Stimulated activated CD8-positive, alpha-beta memory T cell treated with anti-CD3 and anti-CD28 coated beads, Interleukin-4, amount 100 ng/mL, for 1 hour (primary cell): ENCODE data around the gene ACOD1.
"Not testable (repeated sequence)": the region's sequence is repeated elsewhere in the genome, so short reads cannot be mapped to it uniquely, and the experiment has no call there.

Experiments used
- DNase-seq, 2 donors: peaks; one replicate each; pipeline ENCODE4 v3.0.0-alpha.2; 2020; ENCODE audit warnings: low read depth in 2 of 2, low spot score in 1 of 2

Gene ACOD1

DNA sequence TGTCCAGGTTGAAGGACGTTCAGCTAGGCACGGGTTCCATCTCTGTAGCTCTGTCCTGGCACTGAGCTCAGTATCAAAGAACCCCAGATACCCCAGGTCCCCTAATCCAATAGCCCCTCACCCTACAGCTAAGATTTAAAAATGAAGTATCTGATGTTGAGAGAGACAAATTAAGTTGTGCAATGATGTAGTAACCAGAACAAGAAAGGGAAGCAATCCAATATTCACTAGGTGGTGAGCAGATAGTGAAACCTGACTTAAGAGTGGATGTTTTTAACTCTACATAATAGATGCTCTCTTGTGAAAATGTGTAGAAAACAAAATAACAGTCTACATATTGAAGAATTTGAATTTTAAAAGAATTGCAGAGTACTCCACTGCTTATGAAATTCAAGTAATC, 1.8 kb downstream of the ACOD1 start:
- DNase-seq, result no peak

DNA sequence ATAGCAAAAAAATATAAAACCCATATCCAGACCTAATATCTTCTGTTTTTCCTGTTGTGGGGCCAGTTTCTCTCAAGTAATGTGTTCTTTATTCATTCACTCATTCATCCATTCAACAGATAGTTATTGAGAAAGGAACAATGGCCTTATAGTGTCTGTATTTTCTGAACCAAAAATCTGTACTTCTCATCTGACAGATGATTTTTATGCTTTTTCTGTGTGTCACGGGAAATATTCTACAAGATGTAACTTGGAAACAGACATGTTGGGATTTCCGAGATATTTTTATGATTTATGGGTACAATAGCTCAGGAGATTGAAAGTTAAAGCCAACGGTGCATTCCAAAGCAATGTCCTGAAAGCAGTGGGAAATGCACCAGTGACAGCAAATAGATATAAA, 5.7 kb downstream of the ACOD1 start:
- DNase-seq, result no peak

DNA sequence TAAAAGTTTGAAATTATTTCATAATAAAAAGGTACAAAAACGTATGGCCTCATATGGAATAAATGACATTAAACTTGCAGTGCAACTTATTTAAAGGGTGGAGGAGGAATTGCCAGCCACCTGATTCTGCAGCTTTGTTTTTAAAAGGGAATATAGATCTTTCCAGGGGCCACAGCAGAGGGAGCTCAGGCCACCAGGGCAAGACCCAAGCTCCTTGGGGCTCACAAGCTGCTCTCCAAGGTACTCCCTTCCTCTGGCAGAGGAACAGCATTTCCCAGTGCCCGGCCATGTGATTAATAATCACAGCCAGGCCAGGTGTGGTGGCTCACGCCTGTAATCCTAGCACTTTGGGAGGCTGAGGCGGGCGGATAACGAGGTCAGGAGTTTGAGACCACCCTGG, 6.2 kb downstream of the ACOD1 start:
- DNase-seq, result no peak

DNA sequence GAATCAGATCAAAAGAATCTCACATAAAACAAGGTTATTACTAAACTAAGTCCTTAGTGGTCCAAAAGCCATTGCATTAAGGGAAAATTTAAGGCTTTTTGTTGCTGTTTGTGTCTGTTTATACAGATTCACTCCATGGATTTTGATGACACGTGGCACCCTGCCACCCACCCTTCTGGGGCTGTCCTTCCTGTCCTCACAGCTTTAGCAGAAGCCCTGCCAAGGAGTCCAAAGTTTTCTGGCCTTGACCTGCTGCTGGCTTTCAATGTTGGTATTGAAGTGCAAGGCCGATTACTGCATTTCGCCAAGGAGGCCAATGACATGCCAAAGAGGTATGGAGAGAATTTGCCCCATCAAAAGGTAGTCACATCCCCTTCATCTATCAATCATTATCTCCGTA, 6.9 kb downstream of the ACOD1 start:
- no peak for DNase-seq

DNA sequence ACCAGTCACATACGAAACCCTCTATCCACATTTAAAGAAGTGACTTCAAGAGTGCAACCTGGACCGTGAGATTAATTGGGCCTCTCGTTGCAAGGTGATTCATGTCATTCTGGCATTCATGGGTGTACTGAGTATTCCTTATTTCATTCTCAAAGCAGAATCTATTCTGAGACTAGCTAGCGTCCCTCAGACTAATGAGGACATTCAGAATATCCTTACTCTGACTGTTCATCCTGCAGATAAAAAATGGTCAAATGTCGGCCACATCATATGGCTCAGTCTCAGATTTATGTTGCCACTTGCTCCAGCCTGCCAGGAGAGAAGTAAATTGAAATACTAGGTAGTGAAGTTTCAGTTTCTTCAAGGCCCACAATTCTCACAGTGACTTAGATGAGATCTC, 7.3 kb downstream of the ACOD1 start:
- no peak for DNase-seq

DNA sequence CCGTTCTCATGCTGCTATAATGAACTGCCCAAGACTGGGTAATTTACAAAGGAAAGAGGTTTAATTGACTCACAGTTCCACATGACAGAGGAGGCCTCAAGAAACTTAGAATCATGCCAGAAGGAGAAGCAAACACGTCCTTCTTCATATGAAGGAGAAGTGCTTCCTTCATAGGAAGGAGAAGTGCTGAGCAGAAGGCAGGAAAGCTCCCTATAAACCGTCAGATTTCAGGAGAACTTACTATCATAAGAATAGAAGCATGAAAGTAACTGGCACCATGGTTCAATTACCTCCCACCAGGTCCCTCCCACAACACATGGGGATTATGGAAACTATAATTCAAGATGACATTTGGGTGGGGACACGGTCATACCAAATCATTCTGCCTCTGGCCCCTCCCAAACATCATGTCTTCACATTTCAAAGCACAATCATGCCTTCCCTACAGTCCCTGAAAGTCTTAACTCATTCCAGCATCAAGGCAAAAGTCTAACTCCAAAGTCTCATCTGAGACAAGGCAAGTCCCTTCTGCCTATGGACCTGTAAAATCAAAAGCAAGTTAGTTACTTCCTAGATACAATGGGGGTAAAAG, 10.6 kb downstream of the ACOD1 start:
- no peak for DNase-seq

DNA sequence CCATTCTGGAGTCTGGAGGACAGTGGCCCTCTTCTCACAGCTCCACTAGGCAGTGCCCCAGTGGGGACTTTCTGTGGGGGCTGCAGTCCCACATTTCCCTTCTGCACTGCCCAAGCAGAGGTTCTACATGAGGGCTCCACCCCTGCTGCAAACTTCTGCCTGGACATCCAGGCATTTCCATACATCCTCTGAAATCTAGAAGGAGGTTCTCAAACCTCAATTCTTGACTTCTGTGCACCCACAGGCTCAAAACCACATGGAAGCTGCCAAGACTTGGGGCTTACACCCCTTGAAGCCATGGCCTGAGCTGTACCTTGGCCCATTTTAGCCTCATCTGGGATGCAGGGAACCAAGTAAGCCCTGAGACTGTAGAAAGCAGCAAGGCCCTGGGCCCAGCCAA, 11.4 kb downstream of the ACOD1 start:
- not testable (repeated sequence) for DNase-seq

DNA sequence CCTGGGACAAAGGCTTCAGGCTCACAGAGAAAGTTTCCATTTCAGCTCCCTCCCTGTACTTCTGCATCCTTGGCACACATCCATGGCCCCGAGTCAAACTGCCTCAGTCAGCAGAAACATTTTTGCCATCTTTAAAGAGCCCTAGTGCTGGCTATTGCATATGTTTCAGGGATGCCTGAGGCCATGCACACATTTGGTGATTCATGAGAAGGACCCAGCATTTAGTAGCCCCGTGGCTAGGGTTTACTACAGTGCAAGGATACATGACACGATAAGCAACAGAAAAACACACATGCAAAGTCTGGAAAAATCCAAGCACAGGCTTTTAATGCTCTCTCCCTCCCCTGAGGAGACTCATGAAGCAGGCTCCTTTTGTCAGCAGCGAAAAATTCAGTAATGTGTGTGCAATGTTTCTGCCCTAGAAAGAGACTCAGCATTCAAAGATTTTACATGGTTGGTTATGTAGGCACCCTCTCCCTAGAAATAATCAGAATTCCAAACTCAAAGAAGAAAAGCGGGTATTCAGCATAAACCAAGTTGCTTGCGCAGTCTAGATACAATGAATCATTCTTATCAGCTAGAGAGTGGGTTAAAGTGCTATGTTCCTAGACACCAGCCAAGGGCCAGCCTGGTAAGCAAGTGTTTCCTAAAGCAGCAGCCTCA, 17.6 kb downstream of the ACOD1 start:
- DNase-seq, result no peak

DNA sequence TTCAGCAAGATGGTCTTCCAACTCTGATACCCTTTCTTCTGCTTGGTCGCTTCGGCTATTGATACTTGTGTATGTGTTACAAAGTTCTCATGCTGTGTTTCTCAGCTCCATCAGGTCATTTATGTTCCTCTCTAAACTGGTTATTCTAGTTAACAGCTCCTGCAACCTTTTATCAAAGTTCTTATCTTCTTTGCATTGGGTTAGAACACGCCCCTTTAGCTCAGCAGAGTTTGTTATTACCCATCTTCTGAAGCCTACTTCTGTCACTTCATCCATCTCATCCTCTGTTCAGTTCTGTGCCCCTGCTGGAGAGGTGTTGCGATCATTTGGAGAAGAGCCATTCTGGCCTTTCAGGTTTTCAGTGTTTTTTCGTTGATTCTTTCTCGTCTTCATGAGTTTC, 18.7 kb downstream of the ACOD1 start:
- no peak for DNase-seq

DNA sequence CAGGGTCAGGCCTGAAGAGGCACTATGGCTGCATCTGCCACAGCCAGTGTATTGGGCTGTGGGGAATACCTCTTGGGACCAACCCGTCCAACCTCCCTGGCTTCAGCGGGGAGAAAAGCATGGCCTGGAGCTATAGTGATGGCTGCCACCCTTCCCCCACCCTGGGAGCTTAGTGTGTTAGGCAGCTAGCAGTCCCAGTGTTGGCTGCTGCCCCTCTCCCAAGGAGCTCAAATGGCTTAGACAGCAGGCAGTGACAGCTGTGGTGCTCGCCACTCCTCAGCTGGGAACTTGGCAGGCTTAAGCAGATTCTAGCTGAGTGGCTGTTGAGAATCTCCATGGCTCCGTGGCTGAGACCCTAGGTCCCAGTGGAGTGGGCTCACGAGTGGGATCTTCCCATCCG, 19.7 kb downstream of the ACOD1 start:
- DNase-seq, result no peak

DNA sequence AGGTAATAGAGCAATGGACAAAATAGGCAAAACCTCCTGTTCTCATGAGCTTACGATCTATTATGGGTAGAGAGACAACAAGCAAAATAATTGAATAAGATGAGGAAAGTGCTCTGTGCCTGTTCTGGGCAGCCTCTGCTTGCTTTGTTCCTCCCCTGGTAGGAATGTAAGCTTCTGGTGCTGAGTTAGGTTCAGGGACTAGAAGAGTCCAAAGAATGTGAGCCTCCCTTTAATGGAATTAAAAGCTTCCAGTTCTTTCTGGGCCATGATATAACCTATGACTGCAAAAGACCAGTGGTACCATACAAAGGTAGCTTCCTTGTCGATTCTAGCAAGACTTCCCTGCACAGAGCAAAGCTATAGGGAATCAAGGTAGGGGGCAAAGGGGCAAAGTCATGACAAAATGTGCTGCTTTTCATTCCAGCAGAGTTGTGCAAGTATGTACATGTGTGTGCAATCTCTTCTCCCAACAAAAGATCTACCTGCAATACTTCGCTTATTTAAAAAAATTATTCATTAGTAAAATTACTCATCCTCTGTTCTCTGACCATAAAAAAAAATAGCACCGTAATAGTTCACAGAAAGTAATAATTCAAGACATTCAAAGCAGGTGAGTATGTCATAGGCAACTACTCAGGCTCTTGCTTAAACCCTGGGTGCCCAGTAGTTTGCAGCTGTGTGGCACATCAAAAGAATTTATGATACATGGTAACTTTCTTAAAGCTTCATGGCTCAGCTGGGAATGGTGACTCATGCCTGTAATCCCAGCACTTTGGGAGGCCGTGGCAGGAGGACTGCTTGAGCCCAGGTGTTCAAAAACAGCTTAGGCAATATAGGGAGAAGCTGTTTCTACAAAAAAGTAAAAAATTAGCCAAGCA, 21.4 kb downstream of the ACOD1 start:
- DNase-seq, result no peak

DNA sequence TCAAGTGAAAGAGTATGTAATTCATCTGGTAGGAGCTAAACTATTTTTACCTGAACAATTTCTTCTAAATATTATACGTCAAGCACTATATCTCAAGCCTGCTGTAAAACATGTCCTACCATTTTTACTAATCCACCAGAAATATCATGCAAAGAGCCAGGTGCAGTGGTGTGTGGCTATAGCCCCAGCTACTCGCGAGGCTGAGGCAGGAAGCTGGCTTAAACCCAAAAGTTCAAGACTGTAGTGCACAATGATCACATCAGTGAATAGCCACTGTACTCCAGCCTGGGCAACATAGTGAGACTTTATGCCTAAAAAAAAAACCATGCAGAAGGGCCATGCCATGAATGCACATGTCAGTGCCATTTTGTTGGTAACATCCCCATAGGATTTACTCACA, 22.9 kb downstream of the ACOD1 start:
- DNase-seq, result no peak

DNA sequence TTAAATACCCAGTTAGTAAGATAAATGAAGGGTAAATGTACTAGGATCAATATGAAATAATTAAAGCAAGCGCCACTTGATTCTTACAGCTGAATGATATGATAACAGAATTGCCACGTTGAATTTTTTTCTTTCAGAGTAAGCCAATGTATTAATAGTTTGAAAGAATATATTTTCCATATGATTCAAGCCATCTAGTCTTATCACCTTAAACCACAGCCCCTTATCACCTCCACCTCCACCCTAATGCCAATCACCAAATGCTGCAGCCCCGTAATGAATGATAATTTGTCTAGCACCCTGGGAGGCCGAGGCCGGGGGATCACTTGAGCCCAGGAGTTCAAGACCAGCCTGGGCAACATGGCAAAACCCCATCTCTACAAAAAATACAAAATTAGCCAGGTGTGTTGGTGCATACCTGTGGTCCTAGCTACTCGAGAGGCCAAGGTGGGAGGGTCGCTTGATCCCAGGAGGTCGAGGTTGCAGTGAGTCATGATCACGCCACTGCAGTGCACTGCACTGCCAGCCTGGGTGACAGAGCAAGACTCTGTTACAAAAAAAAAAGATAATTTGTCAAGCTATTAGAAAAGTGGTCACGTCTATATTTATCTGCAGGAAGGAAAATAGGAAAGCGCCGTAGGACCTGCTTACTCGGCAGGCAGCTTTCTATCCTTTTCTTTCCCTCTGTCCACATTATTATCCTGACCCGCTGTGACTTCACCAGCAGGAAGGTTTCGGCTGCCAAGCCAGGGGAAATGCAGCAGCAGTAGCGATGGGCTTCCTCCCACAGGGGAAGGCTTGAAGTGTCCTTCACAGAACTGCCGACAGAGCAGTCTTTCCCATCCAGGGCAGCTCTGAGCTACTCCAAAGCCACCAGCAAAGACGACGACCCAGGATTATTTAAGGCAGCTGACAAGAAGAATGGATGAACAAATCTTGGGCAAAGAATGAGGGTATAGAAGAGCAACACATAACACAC, 23.8 kb downstream of the ACOD1 start:
- no peak for DNase-seq

DNA sequence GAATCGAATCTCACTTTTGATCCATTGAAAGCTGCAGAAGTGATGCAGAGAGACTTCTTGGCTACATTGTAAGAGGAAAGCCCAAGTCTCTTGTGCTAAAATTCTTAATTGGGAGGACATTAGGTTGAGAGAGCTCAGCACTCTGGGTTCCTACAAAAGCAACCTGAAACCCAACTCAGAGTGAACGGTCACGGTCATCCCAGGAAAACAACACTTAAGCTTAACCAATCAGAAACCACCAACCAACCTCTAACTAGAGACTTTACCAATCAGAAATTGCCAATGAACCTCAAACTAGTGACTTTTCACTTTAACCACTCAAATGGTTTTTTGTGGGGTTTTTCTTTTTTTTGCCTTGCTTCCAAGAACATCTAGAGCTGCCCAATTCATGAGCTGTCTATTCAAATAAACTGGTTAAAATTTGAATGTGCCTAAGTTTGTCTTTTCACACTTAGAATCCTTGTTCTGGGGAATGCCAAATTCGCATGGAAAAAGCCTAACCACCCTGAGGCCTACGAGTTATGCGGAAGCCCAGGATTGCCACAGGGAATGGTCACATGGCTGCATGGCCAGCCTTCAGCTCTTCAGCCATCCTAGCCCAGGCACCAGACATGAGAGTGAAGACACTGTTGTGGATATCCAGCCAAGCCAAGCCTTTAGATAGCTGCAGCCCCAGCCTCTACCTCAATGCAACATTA, 25.8 kb downstream of the ACOD1 start:
- no peak for DNase-seq

DNA sequence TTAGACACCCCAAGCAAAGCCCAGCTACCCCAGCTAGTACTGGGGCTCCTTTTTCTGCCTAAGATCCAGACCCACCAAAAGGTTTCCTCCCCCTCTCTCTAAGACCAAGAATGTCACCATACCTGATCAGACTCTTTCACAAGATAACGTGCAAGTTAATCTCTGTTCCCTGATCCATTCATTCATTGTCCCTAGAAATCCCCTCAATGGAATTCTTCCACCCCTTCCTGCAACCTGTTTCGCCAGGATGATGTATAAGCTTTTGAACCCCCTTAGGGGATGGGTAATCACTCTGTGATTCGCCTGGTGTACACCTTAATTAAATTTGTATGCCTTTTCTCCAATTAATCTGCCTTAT, 26.3 kb downstream of the ACOD1 start:
- DNase-seq, result no peak

DNA sequence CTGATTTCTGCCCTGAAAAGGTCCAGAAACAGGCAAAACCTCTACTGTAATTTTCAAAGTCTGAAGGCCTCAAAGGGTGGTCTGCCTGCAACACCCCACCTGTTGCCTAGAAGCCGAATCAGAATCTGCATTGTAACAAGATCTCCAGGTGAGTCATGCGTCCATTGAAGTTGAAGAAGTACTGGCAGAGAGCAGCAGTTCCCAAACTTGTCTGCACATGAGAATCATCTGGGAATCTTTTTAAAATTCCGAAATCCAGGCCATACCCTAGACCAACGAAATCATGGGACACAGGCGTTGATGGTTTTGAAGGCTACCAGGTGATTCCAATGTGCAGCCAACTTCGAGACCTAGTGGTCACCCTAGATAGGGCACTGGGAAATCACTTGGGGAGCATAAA, 27.6 kb downstream of the ACOD1 start:
- DNase-seq, result no peak

DNA sequence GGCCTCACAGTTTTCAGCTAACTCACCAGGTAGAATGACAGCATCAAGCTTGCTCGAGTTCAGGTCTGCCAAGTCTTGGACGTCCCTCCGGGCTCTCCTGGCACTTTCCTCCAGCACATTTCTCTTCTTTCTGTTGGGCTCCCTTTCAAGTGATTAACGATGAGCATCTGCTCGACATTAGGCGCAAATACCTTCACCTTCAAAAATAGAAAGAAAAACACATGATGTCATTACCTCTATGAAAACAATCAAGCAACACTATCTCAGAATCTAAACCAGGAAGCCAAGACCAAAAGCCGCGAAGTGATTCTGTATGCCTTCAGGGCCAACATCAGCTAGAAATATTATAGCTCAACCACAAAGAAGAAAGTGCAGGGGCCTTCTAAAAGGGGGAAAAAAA, 28.2 kb downstream of the ACOD1 start:
- DNase-seq, result no peak

DNA sequence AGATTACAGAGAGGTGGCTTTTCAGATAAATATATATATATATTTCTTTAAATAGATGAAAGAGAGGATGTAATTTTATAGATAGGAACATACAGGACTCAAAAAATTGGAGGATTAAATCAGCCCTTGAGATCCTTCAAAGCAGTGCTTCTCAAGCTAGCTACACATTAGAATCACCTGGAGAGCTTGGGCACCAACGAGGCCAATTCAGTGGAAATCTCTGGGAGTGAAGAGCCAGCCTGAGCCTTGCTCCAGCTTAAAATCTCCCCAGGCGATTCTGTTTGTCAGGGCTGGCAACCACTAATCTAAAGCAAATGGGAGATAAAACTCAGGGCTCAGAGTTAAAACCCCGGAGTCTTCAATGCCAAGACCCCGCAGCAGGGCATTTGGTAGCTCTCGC, 28.6 kb downstream of the ACOD1 start:
- no peak for DNase-seq

DNA sequence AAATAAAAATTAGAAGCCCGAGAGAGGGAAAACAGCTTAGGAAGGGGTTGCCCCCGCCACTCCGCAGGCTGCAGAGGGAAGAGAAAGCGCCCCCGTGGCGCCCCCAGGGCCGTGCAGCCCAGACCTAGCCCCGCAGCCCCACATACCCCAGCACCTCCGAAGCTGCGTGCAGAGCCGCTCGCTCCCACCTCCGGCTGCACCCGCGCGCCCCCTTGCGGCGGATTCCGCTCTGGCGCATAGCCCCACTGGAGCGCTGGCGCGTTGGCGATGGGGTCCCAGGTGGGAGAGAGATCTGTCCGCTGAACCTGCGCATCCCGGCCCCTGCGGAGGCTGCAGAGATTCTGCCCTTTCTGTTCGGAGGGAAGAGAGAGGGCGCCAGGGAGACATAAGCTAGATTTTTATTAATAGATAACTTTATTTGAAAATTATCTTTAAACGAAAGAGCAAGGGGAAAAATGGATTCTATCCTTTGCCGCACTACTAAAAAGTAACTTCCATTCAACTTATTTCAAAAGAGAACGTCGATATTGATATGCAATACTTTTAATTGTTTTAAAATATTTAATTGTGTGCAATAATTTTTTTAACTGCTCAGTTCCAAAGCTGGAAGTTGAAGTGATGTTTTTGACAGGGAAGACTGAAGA, 31.9 kb downstream of the ACOD1 start:
- peak; percentile 67 to 78 for DNase-seq

DNA sequence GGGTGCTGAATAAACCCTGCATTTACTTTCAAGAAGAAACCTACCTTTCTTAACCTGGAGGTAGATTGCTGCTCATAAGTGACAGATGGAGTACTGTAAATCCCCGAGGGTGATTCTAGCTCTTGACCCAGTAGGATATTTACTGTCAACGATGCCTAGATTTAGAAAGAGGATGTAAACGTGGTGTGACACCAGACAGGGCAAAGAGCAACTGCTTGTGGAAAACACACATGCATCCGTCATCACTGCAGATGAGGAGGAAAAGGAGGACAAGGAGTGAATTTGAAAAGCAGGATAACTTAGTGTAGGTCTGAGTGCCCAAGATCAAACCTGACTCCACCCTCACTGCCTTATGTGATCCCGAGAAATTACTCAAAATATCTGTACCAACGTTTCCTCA, 33.8 kb downstream of the ACOD1 start:
- no peak for DNase-seq
